HEK293 (cell line): Measurements from ENCODE around the gene CORO2B.

ENCODE experiments used
- CTCF ChIA-PET: fragments of 350-600 bp; formaldehyde crosslinking; extraction: SDS; loops from one replicate; lab custom pipeline; 2021; ENCODE audit warnings: antibody characterized with exemption; lab: Yijun Ruan, JAX
- POLR2A ChIA-PET: fragments of 300-600 bp; formaldehyde crosslinking; extraction: SDS; loops from one replicate; lab custom pipeline; 2020; ENCODE audit warnings: antibody characterized with exemption, inconsistent platforms; lab: Yijun Ruan, JAX
- H3K27ac ChIP-seq: fragments of 200-500 bp; sonication (Bioruptor generic); 2 replicates; pipeline ENCODE4 v1.5.1; 2014; ENCODE audit warnings: low read depth, low read length, control low read depth, inconsistent platforms; ENCODE audit errors: extremely low read depth
- H3K36me3 ChIP-seq, 2 experiments: fragments of 200-500 bp in 1 of 2; sonication (Bioruptor generic) in 1 of 2; 1 replicate in 1 of 2; 2 replicates in 1 of 2; pipeline ENCODE4 v1.5.1; 2014 to 2017; ENCODE audit warnings: inconsistent platforms in 2 of 2, low read length in 2 of 2; ENCODE audit not compliant: control insufficient read depth in 2 of 2, insufficient read depth in 1 of 2
- H3K4me1 ChIP-seq: fragments of 200-500 bp; sonication (Bioruptor generic); 2 replicates; pipeline ENCODE4 v1.5.1; 2014; ENCODE audit warnings: mild to moderate bottlenecking, low read length, inconsistent platforms; ENCODE audit not compliant: control insufficient read depth, insufficient read depth
- H3K4me3 ChIP-seq: 2 replicates; pipeline ENCODE4 v1.5.1; 2011; ENCODE audit warnings: low read depth, mild to moderate bottlenecking, control low read depth, low read length, moderate library complexity
- H3K9me3 ChIP-seq: fragments of 200-500 bp; sonication (Bioruptor generic); 2 replicates; pipeline ENCODE4 v1.5.1; 2014; ENCODE audit warnings: low read depth, low read length, inconsistent platforms; ENCODE audit not compliant: control insufficient read depth, insufficient read depth
- ZBTB20 ChIP-seq: fragments of 450-650 bp; formaldehyde crosslinking; IDR thresholded peaks from 2 replicates; pipeline ENCODE4 v1.5.1; 2016; ENCODE audit warnings: missing biosample characterization, missing genetic modification characterization
- ZBTB8A ChIP-seq: fragments of 450-650 bp; formaldehyde crosslinking; IDR thresholded peaks from 2 replicates; pipeline ENCODE4 v1.5.1; 2016; ENCODE audit warnings: missing biosample characterization, missing genetic modification characterization
- ZFHX2 ChIP-seq: fragments of 450-650 bp; formaldehyde crosslinking; conservative IDR thresholded peaks from 2 replicates; pipeline ENCODE4 v1.5.1; 2016; ENCODE audit warnings: missing biosample characterization, missing genetic modification characterization
- ZFP3 ChIP-seq: fragments of 450-650 bp; formaldehyde crosslinking; IDR thresholded peaks from 2 replicates; pipeline ENCODE4 v1.5.1; 2016; ENCODE audit warnings: low read depth, missing biosample characterization, missing genetic modification characterization
- ZIC2 ChIP-seq: fragments of 450-650 bp; formaldehyde crosslinking; IDR thresholded peaks from 2 replicates; pipeline ENCODE4 v1.5.1; 2016; ENCODE audit warnings: missing biosample characterization, missing genetic modification characterization
- ZNF274 ChIP-seq, 2 experiments: fragments of 200-500 bp in 1 of 2; fragments of 450-650 bp in 1 of 2; sonication (Bioruptor generic) in 1 of 2; formaldehyde crosslinking in 1 of 2; IDR thresholded peaks; 2 replicates each; pipeline versions ENCODE4 v1.5.1 to v1.6.1; 2014 to 2016; ENCODE audit warnings: borderline replicate concordance in 1 of 2, inconsistent platforms in 1 of 2, low read length in 1 of 2, missing biosample characterization in 1 of 2, missing genetic modification characterization in 1 of 2
- ZNF335 ChIP-seq: fragments of 450-650 bp; formaldehyde crosslinking; conservative IDR thresholded peaks from 2 replicates; pipeline ENCODE4 v1.5.1; 2016; ENCODE audit warnings: missing biosample characterization, missing genetic modification characterization
- ZNF510 ChIP-seq: fragments of 450-650 bp; formaldehyde crosslinking; IDR thresholded peaks from 2 replicates; pipeline ENCODE4 v1.5.1; 2018; ENCODE audit warnings: mild to moderate bottlenecking, missing genetic modification characterization, missing biosample characterization; ENCODE audit not compliant: insufficient replicate concordance
- ZNF785 ChIP-seq: fragments of 450-650 bp; formaldehyde crosslinking; IDR thresholded peaks from 2 replicates; pipeline ENCODE4 v1.5.1; 2016; ENCODE audit warnings: missing biosample characterization, missing genetic modification characterization
- TF ChIP-seq, protein P1 (sequence below): fragments of 450-650 bp; formaldehyde crosslinking; IDR thresholded peaks from 2 replicates; pipeline ENCODE4 v1.5.1; 2016; ENCODE audit warnings: missing biosample characterization, missing genetic modification characterization
- TF ChIP-seq, protein P2 (sequence below): sonication (generic); formaldehyde crosslinking; IDR thresholded peaks from 2 replicates; pipeline ENCODE4 v1.8.1; 2022; ENCODE audit warnings: mild to moderate bottlenecking, moderate library complexity, missing genetic modification reagents

The CORO2B gene

GRCh38 chr15:68574046-68574445 lies 4.7 kb upstream of the CORO2B start:
- TF ChIP-seq ZFHX2 (tag by site-specific recombination) (0 out of 2 replicates have a peak, but pooled peaks have one; percentile 20), ZIC2 (tag by site-specific recombination) (peak; percentile 90), ZNF274 (IDR thresholded peaks at IDR 0.05; ENCODE audit: low read length) (no peak), ZNF274 (tag by site-specific recombination; IDR thresholded peaks at IDR 0.05; ENCODE audit: borderline replicate concordance) (no peak)
- no peak overlapping the region for H3K27ac ChIP-seq
- H3K4me3 ChIP-seq: no peak overlapping the region
- no peaks in the 10 kb centered on the region for H3K9me3 ChIP-seq
- ChIA-PET CTCF (interaction anchor here (1.0 to 1.2 kb wide), 2 partner anchors 14 to 20 kb away, joined by 4 read pairs; no protein-coding TSS in a partner anchor), POLR2A (no interaction called here)
- no peaks in the 10 kb centered on the region for H3K36me3 ChIP-seq
- H3K4me1 ChIP-seq: peaks cover 7% of the 10 kb centered on the region; the same call in 1 of the 2 replicates

DNA sequence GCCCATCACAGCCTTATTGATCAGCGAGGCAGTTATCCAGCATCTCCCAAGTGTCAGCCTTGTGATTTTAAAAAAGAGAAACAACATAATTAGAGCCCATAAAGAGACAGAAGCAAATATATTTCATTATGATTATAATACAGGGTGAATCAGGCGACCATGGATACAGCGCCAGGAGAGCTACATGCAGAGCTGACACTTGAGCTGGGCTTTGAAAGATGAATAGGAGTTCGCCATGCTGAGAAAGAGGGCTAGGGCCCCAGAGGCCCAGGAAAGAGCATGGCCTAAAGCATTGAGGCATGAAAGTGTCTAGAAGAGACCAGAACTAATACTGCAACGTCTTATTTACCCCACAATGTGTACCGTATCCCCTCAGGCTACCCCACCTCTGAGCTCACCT lies 4.2 kb upstream of the CORO2B start:
- ChIA-PET POLR2A (interaction anchor here (1.1 kb wide), 1 partner anchor 15 kb away, joined by 3 read pairs; no protein-coding TSS in a partner anchor), CTCF (interaction anchor here (1.0 to 1.2 kb wide), 2 partner anchors 14 to 21 kb away, joined by 4 read pairs; no protein-coding TSS in a partner anchor)

GRCh38 chr15:68576235-68576892 lies 2.4 kb upstream of the CORO2B start:
- TF ChIP-seq, protein P1, sequence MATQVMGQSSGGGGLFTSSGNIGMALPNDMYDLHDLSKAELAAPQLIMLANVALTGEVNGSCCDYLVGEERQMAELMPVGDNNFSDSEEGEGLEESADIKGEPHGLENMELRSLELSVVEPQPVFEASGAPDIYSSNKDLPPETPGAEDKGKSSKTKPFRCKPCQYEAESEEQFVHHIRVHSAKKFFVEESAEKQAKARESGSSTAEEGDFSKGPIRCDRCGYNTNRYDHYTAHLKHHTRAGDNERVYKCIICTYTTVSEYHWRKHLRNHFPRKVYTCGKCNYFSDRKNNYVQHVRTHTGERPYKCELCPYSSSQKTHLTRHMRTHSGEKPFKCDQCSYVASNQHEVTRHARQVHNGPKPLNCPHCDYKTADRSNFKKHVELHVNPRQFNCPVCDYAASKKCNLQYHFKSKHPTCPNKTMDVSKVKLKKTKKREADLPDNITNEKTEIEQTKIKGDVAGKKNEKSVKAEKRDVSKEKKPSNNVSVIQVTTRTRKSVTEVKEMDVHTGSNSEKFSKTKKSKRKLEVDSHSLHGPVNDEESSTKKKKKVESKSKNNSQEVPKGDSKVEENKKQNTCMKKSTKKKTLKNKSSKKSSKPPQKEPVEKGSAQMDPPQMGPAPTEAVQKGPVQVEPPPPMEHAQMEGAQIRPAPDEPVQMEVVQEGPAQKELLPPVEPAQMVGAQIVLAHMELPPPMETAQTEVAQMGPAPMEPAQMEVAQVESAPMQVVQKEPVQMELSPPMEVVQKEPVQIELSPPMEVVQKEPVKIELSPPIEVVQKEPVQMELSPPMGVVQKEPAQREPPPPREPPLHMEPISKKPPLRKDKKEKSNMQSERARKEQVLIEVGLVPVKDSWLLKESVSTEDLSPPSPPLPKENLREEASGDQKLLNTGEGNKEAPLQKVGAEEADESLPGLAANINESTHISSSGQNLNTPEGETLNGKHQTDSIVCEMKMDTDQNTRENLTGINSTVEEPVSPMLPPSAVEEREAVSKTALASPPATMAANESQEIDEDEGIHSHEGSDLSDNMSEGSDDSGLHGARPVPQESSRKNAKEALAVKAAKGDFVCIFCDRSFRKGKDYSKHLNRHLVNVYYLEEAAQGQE (tag by site-specific recombination): peak; percentile 82
- no peak for TF ChIP-seq ZNF785 (tag by site-specific recombination)
- 0 out of 2 replicates have a peak, but pooled peaks have one; percentile 17 for TF ChIP-seq ZBTB8A (tag by site-specific recombination)
- TF ChIP-seq, protein P2, sequence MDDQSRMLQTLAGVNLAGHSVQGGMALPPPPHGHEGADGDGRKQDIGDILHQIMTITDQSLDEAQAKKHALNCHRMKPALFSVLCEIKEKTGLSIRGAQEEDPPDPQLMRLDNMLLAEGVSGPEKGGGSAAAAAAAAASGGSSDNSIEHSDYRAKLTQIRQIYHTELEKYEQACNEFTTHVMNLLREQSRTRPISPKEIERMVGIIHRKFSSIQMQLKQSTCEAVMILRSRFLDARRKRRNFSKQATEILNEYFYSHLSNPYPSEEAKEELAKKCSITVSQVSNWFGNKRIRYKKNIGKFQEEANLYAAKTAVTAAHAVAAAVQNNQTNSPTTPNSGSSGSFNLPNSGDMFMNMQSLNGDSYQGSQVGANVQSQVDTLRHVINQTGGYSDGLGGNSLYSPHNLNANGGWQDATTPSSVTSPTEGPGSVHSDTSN (CRISPR knock-in tag): no peak
- peak; percentile 36 for TF ChIP-seq ZNF335 (tag by site-specific recombination)
- TF ChIP-seq ZIC2 (tag by site-specific recombination): 0 out of 2 replicates have a peak, but pooled peaks have one; percentile 24
- Histone ChIP-seq H3K9me3 (no peaks in the 10 kb centered on the region), H3K36me3 (no peaks in the 10 kb centered on the region), H3K4me3 (no peak overlapping the region), H3K4me1 (peaks cover 13% of the 10 kb centered on the region), H3K27ac (no peak overlapping the region)
- ChIA-PET CTCF (interaction anchor here (0.6 to 1.8 kb wide), 5 partner anchors 20 to 348 kb away, joined by 3 to 8 read pairs (median 5); no protein-coding TSS in a partner anchor), POLR2A (no interaction called here)

More for the DNA sequence above, 4.2 kb upstream of the CORO2B start:
- Histone ChIP-seq H3K4me3 (no peak overlapping the region), H3K36me3 (no peaks in the 10 kb centered on the region), H3K4me1 (peaks cover 10% of the 10 kb centered on the region), H3K9me3 (no peaks in the 10 kb centered on the region), H3K27ac (no peak overlapping the region)
- no peak for TF ChIP-seq ZNF510 (tag by site-specific recombination)
- TF ChIP-seq ZFP3: peak; percentile 90
- TF ChIP-seq ZBTB20 (tag by site-specific recombination): peak; percentile 87
